ES-I3 (cell line): ENCODE results near the gene DLG2.
A peak's percentile ranks its signal among the peaks of the same experiment; 100 is the strongest.

Experiments
- H3K36me3 ChIP-seq: 2 replicates; pipeline ENCODE4 v1.6.1; 2013; ENCODE audit warnings: mild to moderate bottlenecking, low read length, control low read depth, moderate library complexity; ENCODE audit not compliant: insufficient read depth
- H3K4me1 ChIP-seq: 2 replicates; pipeline ENCODE4 v1.6.1; 2013; ENCODE audit warnings: mild to moderate bottlenecking, control low read depth, low read length; ENCODE audit not compliant: insufficient read depth
- H3K9ac ChIP-seq: 2 replicates; pipeline ENCODE4 v1.6.1; 2013; ENCODE audit warnings: low read depth, mild to moderate bottlenecking, low read length, moderate library complexity
- H3K9me3 ChIP-seq: 2 replicates; pipeline ENCODE4 v1.6.1; 2013; ENCODE audit warnings: mild to moderate bottlenecking, low read length, moderate library complexity; ENCODE audit not compliant: control insufficient read depth, insufficient read depth

The DLG2 gene

DNA sequence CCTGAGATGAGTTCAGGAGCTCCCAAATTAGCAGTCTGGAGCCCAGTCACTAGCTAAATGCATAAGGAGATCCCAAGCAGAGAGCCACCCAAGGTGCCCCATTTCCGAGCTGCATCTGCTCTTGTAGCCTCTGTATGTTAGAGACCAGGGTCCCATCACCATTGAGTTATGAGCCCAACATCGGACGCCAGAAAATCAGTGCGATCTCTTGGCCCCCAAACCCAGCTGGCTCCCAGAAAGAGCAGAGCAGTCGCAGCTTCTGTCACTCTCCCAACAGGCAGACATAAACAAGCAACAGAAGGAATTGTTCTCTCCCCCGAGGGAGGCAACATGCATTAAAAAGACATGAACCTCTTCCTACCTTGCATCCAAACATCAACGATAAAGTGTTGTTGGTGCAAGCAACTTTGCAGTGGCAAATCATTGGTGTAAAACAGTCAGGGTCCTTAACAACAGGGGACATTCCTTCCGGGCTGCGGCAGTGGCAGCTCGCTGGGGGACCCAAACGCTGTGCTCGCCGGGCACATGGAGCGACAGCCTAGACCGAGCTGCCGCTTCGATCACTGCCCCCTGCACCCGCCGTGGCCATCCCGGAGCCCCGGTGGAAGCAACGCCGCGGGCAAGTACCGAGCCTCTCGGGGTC is 907.1 kb downstream of the DLG2 start:
- H3K9me3 ChIP-seq = no peaks in the 10 kb centered on the region
- peak overlapping the region; percentile 47 for H3K9ac ChIP-seq
- H3K4me1 ChIP-seq = no peaks in the 10 kb centered on the region; the same call in 1 of the 2 replicates

DNA sequence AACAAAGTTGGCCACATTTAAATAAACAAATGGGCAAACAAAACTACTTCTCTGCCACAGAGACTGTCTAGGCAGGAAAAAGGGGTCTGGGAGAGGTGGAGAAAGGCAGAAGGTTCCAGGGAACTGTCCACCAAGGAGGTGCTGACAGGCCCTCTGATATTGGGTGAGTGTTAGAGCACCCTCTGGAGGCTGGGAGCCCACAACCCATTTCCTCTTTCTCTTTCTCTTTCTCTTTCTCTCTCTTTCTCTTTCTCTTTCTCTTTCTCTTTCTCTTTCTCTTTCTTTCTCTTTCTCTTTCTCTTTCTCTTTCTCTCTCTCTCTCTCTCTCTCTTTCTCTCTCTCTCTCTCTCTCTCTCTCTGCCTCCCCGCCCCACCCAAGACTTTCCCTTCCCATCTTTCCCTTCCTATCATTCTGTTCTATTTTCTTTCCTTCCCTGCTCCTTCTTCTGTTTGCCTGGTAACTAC is 912.8 kb downstream of the DLG2 start:
- Histone ChIP-seq H3K4me1 (no peaks in the 10 kb centered on the region; the same call in 1 of the 2 replicates), H3K36me3 (no peaks in the 10 kb centered on the region), H3K9ac (no peak overlapping the region), H3K9me3 (no peaks in the 10 kb centered on the region)

More for the DNA sequence above, 907.1 kb downstream of the DLG2 start:
- no peaks in the 10 kb centered on the region for H3K36me3 ChIP-seq

DNA sequence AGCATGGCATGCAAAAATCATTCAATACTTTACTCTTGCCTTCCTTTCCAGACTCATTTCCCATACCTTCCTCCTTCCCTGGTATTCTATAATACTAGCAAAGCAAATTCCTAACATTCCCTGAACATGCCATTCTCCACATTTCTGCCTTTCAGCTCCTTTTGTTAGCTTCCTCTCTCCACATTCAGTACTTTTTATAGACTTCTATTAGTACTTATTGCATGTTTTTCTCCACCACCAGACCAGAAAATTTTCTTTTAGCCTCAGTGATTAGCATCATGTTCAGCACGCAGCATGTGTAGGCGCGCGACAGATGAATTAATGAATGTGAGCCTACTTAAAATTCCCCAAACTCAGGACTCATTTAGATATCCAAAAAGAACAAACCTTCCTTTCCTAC is 935.3 kb downstream of the DLG2 start:
- H3K36me3 ChIP-seq = no peaks in the 10 kb centered on the region
- no peaks in the 10 kb centered on the region for H3K9me3 ChIP-seq
- peak overlapping the region; percentile 27; the same call in 1 of the 2 replicates for H3K9ac ChIP-seq
- H3K4me1 ChIP-seq = peaks cover 21% of the 10 kb centered on the region; the same call in 1 of the 2 replicates

DNA sequence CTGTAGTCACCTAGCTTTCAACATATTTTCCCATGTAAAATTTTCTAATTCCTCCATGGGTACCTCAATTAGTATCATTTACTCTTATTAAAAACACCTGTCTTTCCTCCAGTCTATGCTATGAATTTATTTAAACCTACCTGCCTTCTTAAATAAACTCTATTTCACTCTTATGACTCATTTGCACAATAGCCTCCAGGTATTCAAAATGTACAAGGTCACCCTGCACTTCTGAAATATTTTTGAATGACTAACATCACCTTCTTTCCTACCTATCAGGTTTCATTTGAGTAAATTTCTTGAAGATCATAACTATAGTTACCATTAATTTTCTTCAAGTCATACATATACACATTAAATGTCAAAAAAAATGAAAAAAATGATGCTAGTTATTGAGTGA is 939.7 kb downstream of the DLG2 start:
- no peak overlapping the region for H3K9ac ChIP-seq
- no peaks in the 10 kb centered on the region for H3K36me3 ChIP-seq
- H3K4me1 ChIP-seq = peaks cover 6% of the 10 kb centered on the region; the same call in 1 of the 2 replicates
- H3K9me3 ChIP-seq = no peaks in the 10 kb centered on the region

DNA sequence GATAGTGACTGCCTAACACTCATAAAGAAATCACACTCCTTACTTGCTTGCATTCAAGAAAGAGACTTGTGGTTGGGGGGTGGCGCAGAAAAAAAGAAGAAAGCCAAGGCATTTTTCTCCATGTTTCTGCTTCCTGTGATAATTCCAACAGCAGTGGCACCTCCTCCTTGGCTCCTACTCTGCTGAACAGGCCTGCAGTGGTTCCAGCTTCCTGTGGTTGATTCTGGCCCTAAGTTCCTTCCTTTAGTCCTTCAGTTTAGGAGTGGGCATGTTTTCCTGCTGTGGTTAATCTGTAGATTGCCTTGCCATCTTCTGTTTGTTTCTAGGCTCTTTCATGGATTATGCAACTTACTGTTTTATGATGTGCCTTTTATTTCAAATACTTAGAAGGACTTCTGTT is 940.4 kb downstream of the DLG2 start:
- Histone ChIP-seq H3K36me3 (no peaks in the 10 kb centered on the region), H3K4me1 (peaks cover 3% of the 10 kb centered on the region; the same call in 1 of the 2 replicates), H3K9me3 (no peaks in the 10 kb centered on the region), H3K9ac (no peak overlapping the region)

DNA sequence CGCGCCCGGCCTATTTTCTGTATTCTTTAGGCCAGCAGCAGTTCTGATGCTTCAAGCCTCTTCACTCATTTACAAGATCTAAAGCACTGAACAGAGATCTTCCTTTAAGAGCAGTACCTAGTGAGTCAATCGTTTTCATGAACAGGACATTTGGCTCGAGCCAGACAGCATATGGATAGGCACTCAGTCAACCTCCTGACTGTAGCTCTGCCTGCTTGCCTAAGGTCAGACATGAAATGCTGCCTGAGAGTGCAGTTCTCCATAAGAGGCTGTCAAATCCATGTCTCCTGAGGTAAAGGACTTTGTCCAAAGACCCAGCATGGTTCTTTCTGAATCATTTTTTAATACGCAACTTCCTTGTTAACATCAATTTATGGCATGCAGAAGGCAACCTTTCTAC is 941.2 kb downstream of the DLG2 start:
- H3K9ac ChIP-seq = no peak overlapping the region

DNA sequence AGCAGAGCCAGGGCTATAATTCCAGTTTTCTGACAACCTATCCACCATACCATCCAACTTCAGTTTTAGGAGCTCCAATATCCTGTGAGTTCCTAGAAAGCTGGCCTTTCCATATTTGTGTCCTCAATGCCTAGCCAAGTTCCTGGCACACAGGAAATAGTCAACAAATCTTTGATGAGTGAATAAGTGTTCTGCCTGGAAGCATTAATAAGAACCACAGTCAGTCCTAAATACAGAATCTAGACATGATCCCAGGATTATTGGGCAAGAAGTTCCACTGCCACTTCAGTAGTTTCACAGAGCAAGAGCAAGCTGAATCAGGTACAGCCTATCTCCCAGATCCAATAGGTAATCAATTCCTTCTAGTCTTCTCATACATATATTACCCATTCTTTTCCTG is 942.0 kb downstream of the DLG2 start:
- Histone ChIP-seq H3K9ac (no peak overlapping the region), H3K9me3 (no peaks in the 10 kb centered on the region), H3K36me3 (no peaks in the 10 kb centered on the region), H3K4me1 (no peaks in the 10 kb centered on the region)

More for the DNA sequence above, 941.2 kb downstream of the DLG2 start:
- Histone ChIP-seq H3K4me1 (no peaks in the 10 kb centered on the region; the same call in 1 of the 2 replicates), H3K36me3 (no peaks in the 10 kb centered on the region), H3K9me3 (no peaks in the 10 kb centered on the region)

DNA sequence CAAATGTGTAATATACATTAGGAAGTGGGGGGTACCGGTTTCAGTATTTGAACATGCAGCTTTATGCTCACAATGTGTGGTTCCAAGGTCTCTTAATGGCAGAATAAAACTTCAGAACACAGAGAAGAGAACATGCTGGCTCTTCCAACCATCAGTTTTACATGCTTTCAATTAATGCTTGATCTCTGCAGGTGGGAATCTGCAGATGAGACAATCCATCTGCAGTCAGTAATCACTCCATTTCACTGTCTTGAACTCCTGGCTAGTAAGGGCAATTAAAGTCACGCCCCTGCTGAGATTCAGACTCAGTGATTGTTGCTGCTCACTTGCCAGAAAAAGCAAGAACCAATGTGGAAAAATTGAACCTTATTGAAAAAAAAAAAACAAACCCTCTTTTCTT is 945.7 kb downstream of the DLG2 start:
- Histone ChIP-seq H3K4me1 (no peaks in the 10 kb centered on the region), H3K9ac (no peak overlapping the region), H3K9me3 (no peaks in the 10 kb centered on the region), H3K36me3 (no peaks in the 10 kb centered on the region)

DNA sequence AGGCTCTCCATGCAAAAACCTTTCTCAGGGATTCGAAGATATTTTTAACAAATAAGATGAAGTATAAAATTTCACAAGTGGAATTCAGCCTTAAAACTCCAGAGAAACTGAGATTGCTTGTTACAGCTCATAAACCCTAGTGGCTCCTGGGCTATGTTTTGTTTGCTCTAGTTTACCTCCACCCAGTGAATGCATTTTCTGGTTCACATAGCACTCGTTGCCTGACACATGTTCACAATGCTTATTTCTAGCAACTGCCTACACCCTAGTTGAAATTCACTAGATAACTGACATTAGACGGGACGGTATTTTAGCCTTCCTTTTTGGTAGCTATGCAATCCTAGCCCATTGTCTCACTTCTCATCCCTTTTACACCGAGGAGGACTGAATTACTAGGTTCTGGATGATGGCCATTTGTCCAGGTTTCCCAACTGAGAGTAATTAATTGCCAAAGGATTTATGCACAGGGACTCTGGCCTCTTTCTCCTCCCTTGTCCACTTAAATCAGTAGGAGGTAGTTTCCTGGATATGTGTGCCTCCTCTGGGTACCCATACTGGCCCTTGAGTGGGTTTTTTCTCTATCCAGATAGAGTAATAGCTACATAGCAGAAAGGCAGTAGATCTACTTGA is 951.6 kb downstream of the DLG2 start:
- Histone ChIP-seq H3K9me3 (no peaks in the 10 kb centered on the region), H3K9ac (no peak overlapping the region), H3K36me3 (no peaks in the 10 kb centered on the region), H3K4me1 (0 out of 2 replicates have a peak, but pooled peaks cover 4% of the 10 kb centered on the region)

DNA sequence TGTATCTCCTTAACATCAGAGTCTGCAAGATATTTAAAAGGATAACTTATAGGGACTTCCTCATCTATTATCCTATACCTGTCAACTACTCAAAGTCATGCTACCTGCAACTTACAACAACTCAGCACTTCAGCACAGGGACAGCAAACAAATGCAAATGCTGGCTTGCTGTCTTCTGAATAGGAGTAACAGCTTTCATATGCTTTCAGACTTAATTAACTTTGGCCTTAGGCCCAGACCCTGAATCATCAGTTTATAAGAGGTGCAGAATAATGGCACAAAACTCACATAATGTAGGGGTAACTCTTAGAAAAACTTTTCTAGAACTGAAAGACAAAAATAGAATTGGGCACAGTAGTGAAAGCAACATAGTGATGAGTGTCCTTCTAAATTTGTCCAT is 953.4 kb downstream of the DLG2 start:
- no peaks in the 10 kb centered on the region for H3K36me3 ChIP-seq
- H3K9ac ChIP-seq = no peak overlapping the region
- H3K9me3 ChIP-seq = no peaks in the 10 kb centered on the region
- H3K4me1 ChIP-seq = 0 out of 2 replicates have a peak, but pooled peaks cover 4% of the 10 kb centered on the region

DNA sequence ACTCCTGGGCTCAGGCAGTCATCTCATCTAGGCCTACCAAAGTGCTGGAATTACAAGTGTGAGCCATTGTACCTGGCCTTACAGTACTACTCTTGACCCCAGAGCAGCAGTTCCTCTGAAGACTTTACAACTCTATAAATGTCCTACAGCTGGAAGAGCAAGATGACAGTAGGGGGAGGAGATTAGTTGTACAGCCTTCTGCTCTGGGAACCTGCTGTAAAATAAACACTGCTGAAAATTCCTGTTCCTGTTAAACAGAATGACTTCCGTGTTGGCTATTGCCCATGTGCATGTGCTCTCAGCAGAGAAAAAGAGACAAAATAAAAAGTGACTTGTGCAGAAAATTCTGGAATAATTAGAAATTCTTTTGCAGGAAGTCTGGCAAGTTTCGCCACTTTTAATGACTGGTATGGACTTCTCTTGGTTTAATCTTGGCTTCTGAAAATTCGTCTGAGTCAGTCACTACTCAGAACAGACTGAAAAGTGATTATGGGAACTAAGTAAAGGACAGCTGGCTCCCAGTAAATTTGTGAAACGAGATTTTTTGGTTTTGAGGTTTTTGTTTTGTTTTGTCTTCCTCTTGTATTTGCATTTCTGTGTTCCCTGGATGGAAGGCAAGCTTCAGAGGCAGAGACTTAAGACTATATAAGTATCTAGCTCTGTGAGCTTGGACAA is 955.7 kb downstream of the DLG2 start:
- no peak overlapping the region for H3K9ac ChIP-seq

DNA sequence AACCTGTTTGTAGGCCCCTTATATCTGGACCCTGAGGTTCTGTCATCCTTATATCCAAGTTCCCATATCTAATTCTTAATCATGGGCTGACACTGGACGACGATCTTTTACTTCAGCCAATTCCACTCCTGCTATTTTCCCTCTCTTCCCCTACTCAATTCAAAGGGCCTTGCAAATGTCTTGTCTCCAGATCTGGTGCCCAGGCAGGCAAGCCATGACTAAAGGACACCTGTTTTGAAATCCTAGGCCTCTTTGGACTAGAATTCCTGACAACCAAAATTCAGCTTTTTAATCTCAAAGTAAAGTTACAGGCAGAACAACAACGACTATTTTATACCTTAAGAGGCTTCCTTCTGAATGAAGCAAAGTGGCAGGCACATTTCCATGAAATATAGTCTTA is 963.4 kb downstream of the DLG2 start:
- H3K36me3 ChIP-seq = no peaks in the 10 kb centered on the region
- H3K9me3 ChIP-seq = no peaks in the 10 kb centered on the region
- H3K4me1 ChIP-seq = no peaks in the 10 kb centered on the region
- no peak overlapping the region for H3K9ac ChIP-seq

More for the DNA sequence above, 955.7 kb downstream of the DLG2 start:
- no peaks in the 10 kb centered on the region for H3K9me3 ChIP-seq
- no peaks in the 10 kb centered on the region for H3K36me3 ChIP-seq
- 0 out of 2 replicates have a peak, but pooled peaks cover 4% of the 10 kb centered on the region for H3K4me1 ChIP-seq

DNA sequence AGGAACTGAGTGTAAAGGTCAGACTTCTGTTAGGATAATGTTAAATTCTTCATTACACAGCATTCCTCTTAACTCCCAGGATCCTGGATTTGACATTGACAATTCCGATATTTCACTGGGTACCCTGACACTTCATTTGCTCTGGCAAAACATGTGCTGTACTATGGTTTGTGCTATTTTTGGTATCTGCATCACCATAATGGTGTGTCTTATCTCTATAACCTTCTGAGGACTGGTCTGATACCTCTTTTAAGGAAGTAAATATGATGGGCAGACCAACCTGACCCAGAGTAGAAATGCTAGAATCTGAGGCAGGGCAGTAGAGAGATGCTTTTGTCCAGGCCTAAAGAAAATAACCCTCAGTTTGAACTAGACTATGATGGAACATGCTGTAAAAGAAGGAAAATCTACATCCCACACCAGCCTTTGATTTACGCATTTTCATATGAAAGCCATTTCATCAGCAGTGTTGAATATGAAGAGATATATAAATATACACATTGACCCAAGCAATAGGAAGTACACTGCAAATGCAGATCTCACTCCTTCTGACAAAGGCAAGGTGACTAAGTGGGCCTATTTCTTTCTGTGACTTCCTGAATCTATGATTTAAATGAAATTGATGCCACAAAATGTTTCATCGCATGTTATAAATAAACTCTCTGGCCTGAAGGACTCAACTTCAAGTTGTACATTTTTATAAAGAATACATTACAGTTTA is 966.7 kb downstream of the DLG2 start:
- Histone ChIP-seq H3K9me3 (peaks cover 7% of the 10 kb centered on the region; the same call in 1 of the 2 replicates), H3K4me1 (peaks cover 4% of the 10 kb centered on the region; the same call in 1 of the 2 replicates), H3K9ac (no peak overlapping the region), H3K36me3 (no peaks in the 10 kb centered on the region)

DNA sequence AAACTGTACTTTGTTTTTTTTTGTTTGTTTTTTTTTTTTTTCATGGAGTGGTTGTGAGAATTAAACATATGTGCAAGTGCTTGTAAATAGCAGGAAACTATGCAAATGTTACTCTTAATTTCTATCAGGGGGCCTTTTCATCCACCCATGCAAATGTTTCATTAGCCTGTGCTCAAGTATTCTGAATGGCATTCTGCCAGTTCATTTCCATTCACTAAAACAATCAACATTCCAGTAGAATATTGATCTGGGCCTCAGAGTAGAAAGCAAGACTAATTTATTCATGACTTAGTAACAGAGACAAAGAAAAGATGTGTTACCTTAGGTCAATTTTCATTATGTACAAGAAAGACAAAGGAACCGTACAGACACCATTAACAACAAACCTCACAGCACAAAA is 971.4 kb downstream of the DLG2 start:
- peaks cover 7% of the 10 kb centered on the region; the same call in 1 of the 2 replicates for H3K9me3 ChIP-seq
- H3K9ac ChIP-seq = no peak overlapping the region
- peaks cover 4% of the 10 kb centered on the region; the same call in 1 of the 2 replicates for H3K4me1 ChIP-seq
- no peaks in the 10 kb centered on the region for H3K36me3 ChIP-seq
